K562 (cell line): ENCODE data around the gene MED16. TPM values are rescaled to one million over a fixed set of nuclear protein-coding genes. Genes with fewer than 3 reads are reported as not detected.
A peak's percentile ranks its signal among the peaks of the same experiment; 100 is the strongest.

Experiments
- ATAC-seq: fragments of 200-7000 bp; cut with Tn5 transposase; 3 replicates; pipeline ENCODE4 v1.9.1; 2020; ENCODE audit warnings: moderate library complexity
- BruUV-seq: library from RNA; stranded (reverse); fragments of 400-500 nt; replicated peaks from 2 replicates; lab custom pipeline; 2021; lab: Mats Ljungman, UMichigan
- CTCF ChIA-PET: fragments of 300-600 bp; formaldehyde crosslinking; extraction: SDS; loops from one replicate; lab custom pipeline; 2021; ENCODE audit warnings: low intra/inter-chr PET ratio; lab: Yijun Ruan, JAX
- POLR2A ChIA-PET: fragments of 300-600, 350-650 bp; sonication (Branson Sonifier 250); formaldehyde crosslinking; extraction: SDS; loops from one replicate; lab custom pipeline; 2021; ENCODE audit warnings: antibody characterized with exemption, inconsistent platforms; lab: Yijun Ruan, JAX
- DNase-seq, 4 experiments: peaks; one replicate each; pipeline versions ENCODE4 v3.0.0 to v3.0.0-alpha.2; 2011 to 2018; ENCODE audit warnings: low spot score in 3 of 4, mixed read lengths in 3 of 4; ENCODE audit errors: extremely low read depth in 1 of 4
- FAIRE-seq: peaks from 2 replicates; lab custom pipeline; 2011; peaks lifted over from hg19 to GRCh38; lab: Jason Lieb, UNC
- H2AFZ ChIP-seq: 2 replicates; pipeline ENCODE4 v1.6.0; 2011; ENCODE audit warnings: low read depth, low read length, control low read depth, inconsistent platforms
- H3K27ac ChIP-seq: fragments of 200-600 bp; 3 replicates; pipeline ENCODE4 v1.8.0; 2011; ENCODE audit warnings: low read depth, mild to moderate bottlenecking, control low read depth, inconsistent platforms, low read length, moderate library complexity, mixed read lengths; ENCODE audit errors: extremely low read depth
- H3K27me3 ChIP-seq, 2 experiments: fragments of 300-600 bp in 1 of 2; 2 replicates in 1 of 2; 3 replicates in 1 of 2; pipeline versions ENCODE4 v1.6.0 to v1.8.0; 2011; ENCODE audit warnings: inconsistent platforms in 2 of 2, low read length in 2 of 2, mild to moderate bottlenecking in 1 of 2, mixed read lengths in 1 of 2, moderate library complexity in 1 of 2; ENCODE audit not compliant: control insufficient read depth in 2 of 2, insufficient read depth in 2 of 2
- H3K36me3 ChIP-seq: fragments of 300-600 bp; 3 replicates; pipeline ENCODE4 v1.8.0; 2011; ENCODE audit warnings: mild to moderate bottlenecking, low read length, inconsistent platforms; ENCODE audit not compliant: control insufficient read depth, insufficient read depth
- H3K4me1 ChIP-seq, 2 experiments: fragments of 200-600 bp in 1 of 2; replicated peaks in 1 of 2; 2 replicates in 1 of 2; 3 replicates in 1 of 2; pipeline versions ENCODE4 v1.5.1 to v1.8.0; 2011; ENCODE audit warnings: inconsistent platforms in 2 of 2, low read length in 2 of 2, mild to moderate bottlenecking in 1 of 2, mixed read lengths in 1 of 2, moderate library complexity in 1 of 2; ENCODE audit not compliant: control insufficient read depth in 2 of 2, insufficient read depth in 2 of 2
- H3K4me2 ChIP-seq: 2 replicates; pipeline ENCODE4 v1.6.1; 2011; ENCODE audit warnings: low read length, control low read depth, inconsistent platforms, mixed read lengths; ENCODE audit not compliant: insufficient read depth
- H3K4me3 ChIP-seq: fragments of 200-600 bp; sonication (generic), shearing (Covaris generic); 2 replicates; pipeline ENCODE4 v1.5.1; 2016; ENCODE audit warnings: control low read depth, inconsistent platforms
- H3K79me2 ChIP-seq: fragments of 200-600 bp; 3 replicates; pipeline ENCODE4 v1.8.0; 2011; ENCODE audit warnings: low read length, inconsistent platforms; ENCODE audit not compliant: control insufficient read depth, insufficient read depth
- H3K9ac ChIP-seq, 2 experiments: 2 replicates each; pipeline versions ENCODE4 v1.6.0 to v1.6.1; 2011; ENCODE audit warnings: low read depth in 2 of 2, low read length in 2 of 2, control low read depth in 1 of 2, inconsistent platforms in 1 of 2, mild to moderate bottlenecking in 1 of 2, mixed read lengths in 1 of 2; ENCODE audit not compliant: insufficient read depth in 1 of 2
- H3K9me1 ChIP-seq: one replicate; pipeline ENCODE4 v1.6.0; 2011; ENCODE audit warnings: inconsistent platforms, mild to moderate bottlenecking, low read length, moderate library complexity; ENCODE audit not compliant: control insufficient read depth, insufficient read depth
- H3K9me3 ChIP-seq: replicated peaks from 2 replicates; pipeline ENCODE4 v1.5.1; 2011; ENCODE audit warnings: low read depth, low read length, inconsistent platforms; ENCODE audit not compliant: control insufficient read depth, insufficient read depth
- H4K20me1 ChIP-seq: replicated peaks from 2 replicates; pipeline ENCODE4 v1.6.1; 2011; ENCODE audit warnings: low read length, inconsistent platforms, mixed read lengths; ENCODE audit not compliant: control insufficient read depth, insufficient read depth
- ARID3B ChIP-seq: fragments of 250-450 bp; sonication (Bioruptor Pico); IDR thresholded peaks from 2 replicates; pipeline ENCODE4 v1.4.0; 2020; ENCODE audit warnings: borderline replicate concordance
- ATF4 ChIP-seq: fragments of 450-650 bp; formaldehyde crosslinking; IDR thresholded peaks from 2 replicates; pipeline ENCODE4 v1.4.0; 2022; ENCODE audit warnings: mild to moderate bottlenecking, moderate library complexity
- BRF2 ChIP-seq: IDR thresholded peaks from 3 replicates; pipeline ENCODE4 v1.6.1; 2011; ENCODE audit warnings: borderline replicate concordance, mild to moderate bottlenecking; ENCODE audit not compliant: insufficient read length, insufficient read depth
- CTBP1 ChIP-seq: fragments of 450-650 bp; IDR thresholded peaks from 2 replicates; pipeline ENCODE4 v1.6.1; 2016; ENCODE audit warnings: borderline replicate concordance
- DACH1 ChIP-seq: fragments of 450-650 bp; IDR thresholded peaks from 2 replicates; pipeline ENCODE4 v1.6.1; 2018; ENCODE audit not compliant: partially characterized antibody
- ELF1 ChIP-seq: fragments of 200-800 bp; sonication (Bioruptor generic); IDR thresholded peaks from 2 replicates; pipeline ENCODE4 v1.6.1; 2016; ENCODE audit warnings: missing genetic modification characterization, missing compliant biosample characterization
- KAT7 ChIP-seq: sonication (generic); formaldehyde crosslinking; IDR thresholded peaks from 2 replicates; pipeline ENCODE4 v1.8.0; 2022; ENCODE audit warnings: missing genetic modification reagents, mild to moderate bottlenecking, borderline replicate concordance
- RAD21 ChIP-seq, 2 experiments: fragments of 250-450 bp in 1 of 2; fragments of 450-650 bp in 1 of 2; sonication (Bioruptor Pico) in 1 of 2; formaldehyde crosslinking in 1 of 2; IDR thresholded peaks in 1 of 2; conservative IDR thresholded peaks in 1 of 2; 2 replicates each; pipeline versions ENCODE4 v1.4.0 to v1.8.0; 2020 to 2022; ENCODE audit warnings: mild to moderate bottlenecking in 2 of 2, moderate library complexity in 1 of 2
- SIN3B ChIP-seq: fragments of 450-650 bp; IDR thresholded peaks from 2 replicates; pipeline ENCODE4 v1.6.1; 2017; ENCODE audit warnings: low read depth, mild to moderate bottlenecking, moderate library complexity
- SMAD4 ChIP-seq: fragments of 250-450 bp; sonication (Bioruptor Pico); conservative IDR thresholded peaks from 2 replicates; pipeline ENCODE4 v1.8.0; 2021; ENCODE audit warnings: inconsistent platforms, mild to moderate bottlenecking, moderate library complexity
- U2AF1 ChIP-seq: fragments of 200-400 bp; formaldehyde crosslinking; optimal IDR thresholded peaks from 2 replicates; pipeline ENCODE3; 2017; ENCODE audit warnings: mild to moderate bottlenecking, low read depth, low read length, moderate library complexity
- WGBS: fragments of 100-300 bp; shearing (Covaris generic); methylation state at CpG from one replicate; pipeline ENCODE4 v1.1.6; 2016; ENCODE audit warnings: low coverage, mixed read lengths; ENCODE audit not compliant: insufficient coverage; ENCODE audit errors: missing lambda C conversion rate; 5-methylcytosine and 5-hydroxymethylcytosine counted together
- in situ Hi-C: fragments of 300-500 bp; cut with MboI; formaldehyde crosslinking; loops from 4 replicates; pipeline ENCODE4 v1.15.0; 2018; ENCODE audit warnings: inconsistent platforms, mixed read lengths
- intact Hi-C: fragments of 100-400 bp; cut with micrococcal nuclease; formaldehyde crosslinking; loops from 2 replicates; pipeline ENCODE4 v1.14.2; 2022
- polyA plus RNA-seq, 8 experiments: library from polyadenylated mRNA; depleted of rRNA in 4 of 8; stranded (reverse) in 5 of 8; unstranded in 3 of 8; fragments of >200 nt; fragmentation: Nextera tagmentation in 2 of 8; fragmentation: Illumina TruSeq in 1 of 8; extraction: Ambion mirVana in 2 of 8; extraction: Trizol in 1 of 8; gene quantifications; 2 replicates each; pipeline versions ENCODE4 v1.2.1 to v1.2.3, GENCODE V29; 2011 to 2014; ENCODE audit warnings: inconsistent platforms in 1 of 8, missing spikeins in 1 of 8
- total RNA-seq, 7 experiments: library from RNA; depleted of rRNA in 6 of 7; stranded (reverse); fragments of >200 nt in 6 of 7; fragmentation: Illumina TruSeq in 2 of 7; extraction: Trizol in 2 of 7; gene quantifications; 2 replicates each; pipeline versions ENCODE4 v1.2.1 to v1.2.3, GENCODE V29; 2011 to 2021; ENCODE audit warnings: low replicate concordance in 1 of 7
- TF ChIP-seq, protein P1 (sequence below): fragments of 450-650 bp; formaldehyde crosslinking; IDR thresholded peaks from 2 replicates; pipeline ENCODE4 v1.4.0; 2020; ENCODE audit warnings: mild to moderate bottlenecking, moderate library complexity
- TF ChIP-seq, protein P2 (sequence below): fragments of 450-650 bp; IDR thresholded peaks from 2 replicates; pipeline ENCODE4 v1.6.1; 2016; ENCODE audit warnings: mild to moderate bottlenecking

Gene MED16
- total and polyA plus RNA-seq, 9 of the 15 experiments (the other 6 are each of a cell fraction or from before 2014, with no cell fraction given) = 0.89 to 59.9 (median 8.6) TPM

DNA sequence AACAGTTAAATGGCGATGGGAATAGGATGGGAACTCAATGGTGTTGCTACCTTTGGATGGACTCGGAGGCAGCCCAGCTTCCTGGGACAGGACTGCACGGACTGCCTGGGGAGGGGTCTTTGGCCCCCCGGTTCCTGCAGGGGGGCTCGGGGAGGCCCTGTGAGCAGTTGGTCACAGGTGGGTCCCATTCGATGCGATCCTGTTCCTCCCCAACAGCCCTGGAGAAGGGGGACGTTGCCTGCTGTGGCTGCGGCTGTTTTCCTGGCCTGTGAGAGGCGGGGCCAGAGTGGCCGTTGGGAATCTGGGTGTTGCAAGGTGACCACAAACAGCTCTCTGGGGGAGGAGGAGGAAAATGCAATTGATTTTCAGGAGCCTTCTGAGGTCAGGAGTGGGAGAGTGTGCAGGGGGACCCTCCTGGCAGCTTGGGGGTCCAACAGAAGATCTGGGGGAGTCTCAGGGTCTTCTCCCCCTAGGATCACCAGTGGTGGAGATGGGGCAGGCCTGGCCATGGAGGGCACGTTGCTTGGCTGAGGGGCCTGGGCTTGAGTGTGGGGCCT lies 69.3 kb downstream of the MED16 start:
- H2AFZ ChIP-seq = peak overlapping the region; percentile 68; the same call in 1 of the 2 replicates
- no peaks in the 10 kb centered on the region for H3K9me3 ChIP-seq
- H3K9ac ChIP-seq = peak overlapping the region; percentile 64 to 91
- H3K4me3 ChIP-seq = peak overlapping the region; percentile 34
- intact Hi-C loops (no loop called here), in situ Hi-C loops (no loop called here)
- peaks cover 22% of the 10 kb centered on the region; the same call in 2 of the 3 replicates for H3K79me2 ChIP-seq
- H3K36me3 ChIP-seq = no peaks in the 10 kb centered on the region
- ChIA-PET CTCF (no interaction called here), POLR2A (interaction anchor here (0.6 to 2.4 kb wide), 4 partner anchors 8 to 281 kb away, joined by 3 to 9 read pairs (median 4); no protein-coding TSS in a partner anchor)
- DNase-seq (peak; percentile 61 to 75 (median 68)), ATAC-seq (peak; percentile 78), FAIRE-seq (peak; percentile 96)
- BruUV-seq = TSS peak; percentile 68
- H3K4me1 ChIP-seq = peaks cover 15 to 68% of the 10 kb centered on the region in 2 experiments
- no peaks in the 10 kb centered on the region for H3K27me3 ChIP-seq
- H4K20me1 ChIP-seq = no peaks in the 10 kb centered on the region
- 3% methylated on average over 12 of the region's 12 CpGs for WGBS
- peak overlapping the region; percentile 71 for H3K4me2 ChIP-seq
- H3K9me1 ChIP-seq = no peaks in the 10 kb centered on the region
- H3K27ac ChIP-seq = peak overlapping the region; percentile 83
- TF ChIP-seq, protein P1, sequence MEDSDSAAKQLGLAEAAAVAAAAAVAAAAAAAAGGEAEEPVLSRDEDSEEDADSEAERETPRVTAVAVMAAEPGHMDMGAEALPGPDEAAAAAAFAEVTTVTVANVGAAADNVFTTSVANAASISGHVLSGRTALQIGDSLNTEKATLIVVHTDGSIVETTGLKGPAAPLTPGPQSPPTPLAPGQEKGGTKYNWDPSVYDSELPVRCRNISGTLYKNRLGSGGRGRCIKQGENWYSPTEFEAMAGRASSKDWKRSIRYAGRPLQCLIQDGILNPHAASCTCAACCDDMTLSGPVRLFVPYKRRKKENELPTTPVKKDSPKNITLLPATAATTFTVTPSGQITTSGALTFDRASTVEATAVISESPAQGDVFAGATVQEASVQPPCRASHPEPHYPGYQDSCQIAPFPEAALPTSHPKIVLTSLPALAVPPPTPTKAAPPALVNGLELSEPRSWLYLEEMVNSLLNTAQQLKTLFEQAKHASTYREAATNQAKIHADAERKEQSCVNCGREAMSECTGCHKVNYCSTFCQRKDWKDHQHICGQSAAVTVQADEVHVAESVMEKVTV (CRISPR knock-in tag) = no peak
- TF ChIP-seq SMAD4 (CRISPR knock-in tag) (peak; percentile 69), CTBP1 (peak; percentile 73), DACH1 (no peak), RAD21 (CRISPR knock-in tag; conservative IDR thresholded peaks at IDR 0.05 in 1 of 2, IDR thresholded peaks at IDR 0.05 in 1 of 2) (peak in 1 of 2 experiments; percentile 20; a peak in 2 of 4 replicates), BRF2 (no peak), U2AF1 (no peak), ELF1 (tag) (no peak), ATF4 (CRISPR knock-in tag) (peak; percentile 78), KAT7 (no peak), ARID3B (CRISPR knock-in tag) (0 out of 2 replicates have a peak, but pooled peaks have one; percentile 5), SIN3B (no peak)
- TF ChIP-seq, protein P2, sequence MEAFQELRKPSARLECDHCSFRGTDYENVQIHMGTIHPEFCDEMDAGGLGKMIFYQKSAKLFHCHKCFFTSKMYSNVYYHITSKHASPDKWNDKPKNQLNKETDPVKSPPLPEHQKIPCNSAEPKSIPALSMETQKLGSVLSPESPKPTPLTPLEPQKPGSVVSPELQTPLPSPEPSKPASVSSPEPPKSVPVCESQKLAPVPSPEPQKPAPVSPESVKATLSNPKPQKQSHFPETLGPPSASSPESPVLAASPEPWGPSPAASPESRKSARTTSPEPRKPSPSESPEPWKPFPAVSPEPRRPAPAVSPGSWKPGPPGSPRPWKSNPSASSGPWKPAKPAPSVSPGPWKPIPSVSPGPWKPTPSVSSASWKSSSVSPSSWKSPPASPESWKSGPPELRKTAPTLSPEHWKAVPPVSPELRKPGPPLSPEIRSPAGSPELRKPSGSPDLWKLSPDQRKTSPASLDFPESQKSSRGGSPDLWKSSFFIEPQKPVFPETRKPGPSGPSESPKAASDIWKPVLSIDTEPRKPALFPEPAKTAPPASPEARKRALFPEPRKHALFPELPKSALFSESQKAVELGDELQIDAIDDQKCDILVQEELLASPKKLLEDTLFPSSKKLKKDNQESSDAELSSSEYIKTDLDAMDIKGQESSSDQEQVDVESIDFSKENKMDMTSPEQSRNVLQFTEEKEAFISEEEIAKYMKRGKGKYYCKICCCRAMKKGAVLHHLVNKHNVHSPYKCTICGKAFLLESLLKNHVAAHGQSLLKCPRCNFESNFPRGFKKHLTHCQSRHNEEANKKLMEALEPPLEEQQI = no peak
